ENCODE results near the gene RFNG.

DNA sequence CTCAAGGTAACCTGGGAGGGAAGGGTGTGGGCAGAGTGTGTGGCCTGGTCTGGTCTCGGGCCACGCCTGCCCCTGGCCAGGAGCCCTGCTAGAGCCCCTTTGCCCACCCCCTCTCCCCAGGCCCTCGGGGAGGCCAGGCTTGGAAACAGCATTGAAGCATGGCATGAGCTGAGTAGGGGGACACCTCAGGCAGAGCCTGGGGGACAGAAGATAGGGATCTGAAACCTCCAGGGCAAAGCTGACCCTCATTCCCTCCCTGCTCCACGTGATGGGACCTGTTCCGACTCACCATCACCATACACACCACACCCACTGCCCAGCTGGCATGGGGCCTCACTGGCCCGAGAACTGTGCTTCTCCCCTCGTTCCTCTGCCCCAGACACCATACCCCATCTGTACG lies 2.5 kb downstream of the RFNG start:
- TF ChIP-seq YY1 (IDR thresholded peaks at IDR 0.05; ENCODE audit: insufficient read depth, insufficient read length) = no peak
- no peak for TF ChIP-seq ZNF274 (IDR thresholded peaks at IDR 0.05; ENCODE audit: low read depth, low read length)
- TF ChIP-seq SUZ12 (IDR thresholded peaks at IDR 0.05; ENCODE audit: extremely low read depth, insufficient read depth, insufficient read length) = no peak
